SK-N-SH (cell line): Measurements from ENCODE around the gene ADGRF5. TPM values are rescaled to one million over a fixed set of nuclear protein-coding genes. Genes with fewer than 3 reads are reported as not detected.

ENCODE experiments used
- CTCF ChIA-PET: fragments of 300-600, 350-600 bp; formaldehyde crosslinking; extraction: SDS; loops from one replicate; lab custom pipeline; 2021; lab: Yijun Ruan, JAX
- POLR2A ChIA-PET: fragments of 350-600 bp; sonication (Branson Sonifier 250); formaldehyde crosslinking; extraction: SDS; loops from one replicate; lab custom pipeline; 2020; ENCODE audit warnings: antibody characterized with exemption, inconsistent platforms; lab: Yijun Ruan, JAX
- DNase-seq: peaks from one replicate; pipeline ENCODE4 v3.0.0; 2012
- H2AFZ ChIP-seq: fragments of 200-600 bp; sonication (generic); 2 replicates; pipeline ENCODE4 v1.8.1; 2016; ENCODE audit warnings: antibody characterized with exemption, mild to moderate bottlenecking, low read depth
- H3F3A ChIP-seq: fragments of 200-600 bp; sonication (generic); replicated peaks from 2 replicates; pipeline ENCODE3; 2016; ENCODE audit warnings: antibody characterized with exemption, mild to moderate bottlenecking; ENCODE audit not compliant: insufficient read depth
- H3K27ac ChIP-seq, 2 experiments: fragments of 200-500 bp in 1 of 2; fragments of 200-600 bp in 1 of 2; sonication (Bioruptor generic) in 1 of 2; sonication (generic), shearing (Covaris generic) in 1 of 2; 2 replicates each; pipeline versions ENCODE4 v1.5.1 to v1.6.1; 2014 to 2016; ENCODE audit warnings: low read depth in 2 of 2, inconsistent platforms in 1 of 2, low read length in 1 of 2, mild to moderate bottlenecking in 1 of 2, mixed read lengths in 1 of 2
- H3K27me3 ChIP-seq: fragments of 200-600 bp; sonication (generic), shearing (Covaris generic); 2 replicates; pipeline ENCODE4 v1.6.1; 2016; ENCODE audit warnings: mixed run types; ENCODE audit not compliant: insufficient read depth
- H3K36me3 ChIP-seq, 2 experiments: fragments of 200-500 bp in 1 of 2; fragments of 200-600 bp in 1 of 2; sonication (Bioruptor generic) in 1 of 2; sonication (generic) in 1 of 2; replicated peaks in 1 of 2; 2 replicates each; pipeline versions ENCODE3 to v1.5.1; 2014 to 2016; ENCODE audit warnings: low read length in 1 of 2, mild to moderate bottlenecking in 1 of 2; ENCODE audit not compliant: insufficient read depth in 2 of 2, control insufficient read depth in 1 of 2
- H3K4me1 ChIP-seq, 2 experiments: fragments of 200-500 bp in 1 of 2; fragments of 200-600 bp in 1 of 2; sonication (Bioruptor generic) in 1 of 2; sonication (generic), shearing (Covaris generic) in 1 of 2; 2 replicates each; pipeline versions ENCODE4 v1.5.1 to v1.6.1; 2014 to 2016; ENCODE audit warnings: low read depth in 1 of 2, low read length in 1 of 2, mixed run types in 1 of 2; ENCODE audit not compliant: insufficient read depth in 2 of 2, control insufficient read depth in 1 of 2
- H3K4me2 ChIP-seq: fragments of 200-600 bp; sonication (generic), shearing (Covaris generic); 2 replicates; pipeline ENCODE4 v1.6.1; 2017; ENCODE audit warnings: mixed run types
- H3K4me3 ChIP-seq, 2 experiments: fragments of 200-500 bp in 1 of 2; fragments of 200-600 bp in 1 of 2; sonication (Bioruptor generic) in 1 of 2; sonication (generic), shearing (Covaris generic) in 1 of 2; 2 replicates each; pipeline versions ENCODE4 v1.5.1 to v1.8.1; 2014 to 2016; ENCODE audit warnings: low read depth in 2 of 2, inconsistent platforms in 1 of 2, low read length in 1 of 2, mild to moderate bottlenecking in 1 of 2, mixed read lengths in 1 of 2, moderate library complexity in 1 of 2
- H3K79me2 ChIP-seq: fragments of 200-600 bp; sonication (generic); 2 replicates; pipeline ENCODE4 v1.8.1; 2017; ENCODE audit warnings: mild to moderate bottlenecking; ENCODE audit not compliant: insufficient read depth
- H3K9ac ChIP-seq: fragments of 200-600 bp; sonication (generic); 2 replicates; pipeline ENCODE4 v1.6.1; 2017; ENCODE audit warnings: mixed run types
- H3K9me2 ChIP-seq: fragments of 200-600 bp; sonication (generic); 2 replicates; pipeline ENCODE4 v1.6.1; 2017; ENCODE audit warnings: mixed run types
- H3K9me3 ChIP-seq: fragments of 200-600 bp; sonication (generic); 2 replicates; pipeline ENCODE4 v1.6.1; 2017; ENCODE audit warnings: mixed run types, mild to moderate bottlenecking, moderate library complexity
- H4K20me1 ChIP-seq: fragments of 200-600 bp; sonication (generic); 2 replicates; pipeline ENCODE4 v1.6.1; 2017; ENCODE audit warnings: mild to moderate bottlenecking, mixed run types; ENCODE audit not compliant: insufficient read depth
- FOSL2 ChIP-seq: IDR thresholded peaks from 2 replicates; pipeline ENCODE4 v1.4.0; 2012; ENCODE audit warnings: low read depth, mild to moderate bottlenecking, moderate library complexity, borderline replicate concordance
- FOXM1 ChIP-seq: IDR thresholded peaks from 2 replicates; pipeline ENCODE4 v1.4.0; 2012; ENCODE audit warnings: low read depth, mild to moderate bottlenecking
- GABPA ChIP-seq: IDR thresholded peaks from 2 replicates; pipeline ENCODE4 v1.4.0; 2012; ENCODE audit warnings: low read depth, mild to moderate bottlenecking
- GATA2 ChIP-seq: sonication (generic); formaldehyde crosslinking; IDR thresholded peaks from 2 replicates; pipeline ENCODE4 v1.5.0; 2020; ENCODE audit warnings: mild to moderate bottlenecking, missing genetic modification reagents
- MXI1 ChIP-seq: IDR thresholded peaks from 2 replicates; pipeline ENCODE4 v1.6.1; 2012; ENCODE audit warnings: mild to moderate bottlenecking, low read depth, low read length, improper control_type of control experiment
- NFIC ChIP-seq: IDR thresholded peaks from 2 replicates; pipeline ENCODE4 v1.4.0; 2012; ENCODE audit warnings: borderline replicate concordance
- NRF1 ChIP-seq: IDR thresholded peaks from 2 replicates; pipeline ENCODE4 v1.6.1; 2012; ENCODE audit warnings: low read depth, mild to moderate bottlenecking, low read length
- RFX5 ChIP-seq: IDR thresholded peaks from 2 replicates; pipeline ENCODE4 v1.6.1; 2012; ENCODE audit warnings: mild to moderate bottlenecking, improper control_type of control experiment, low read length
- RXRA ChIP-seq: IDR thresholded peaks from 2 replicates; pipeline ENCODE4 v1.4.0; 2012; ENCODE audit warnings: low read depth, mild to moderate bottlenecking, borderline replicate concordance
- YY1 ChIP-seq: IDR thresholded peaks from 2 replicates; pipeline ENCODE4 v1.4.0; 2012; ENCODE audit warnings: low read depth, mild to moderate bottlenecking
- WGBS: methylation state at CpG from one replicate; pipeline ENCODE4 v1.1.6; 2017; ENCODE audit warnings: low lambda C conversion rate; 5-methylcytosine and 5-hydroxymethylcytosine counted together
- polyA plus RNA-seq, 3 experiments: library from polyadenylated mRNA; depleted of rRNA; stranded (reverse); fragments of >200 nt; gene quantifications; 2 replicates each; pipeline ENCODE4 v1.2.3, GENCODE V29; 2012
- TF ChIP-seq, protein P1 (sequence below): IDR thresholded peaks from 2 replicates; pipeline ENCODE4; 2012
- TF ChIP-seq, protein P2 (sequence below): fragments of 200-600 bp; sonication (generic); IDR thresholded peaks from 2 replicates; pipeline ENCODE4 v1.6.1; 2017; ENCODE audit warnings: antibody characterized with exemption, mild to moderate bottlenecking, moderate library complexity
- TF ChIP-seq, protein P3 (sequence below): IDR thresholded peaks from 2 replicates; pipeline ENCODE4 v1.4.0; 2012; ENCODE audit warnings: low read depth, borderline replicate concordance

The ADGRF5 gene
- polyA plus RNA-seq, 1 of the 3 experiments (the other 2 are of a cell fraction) = 0.02 TPM

DNA sequence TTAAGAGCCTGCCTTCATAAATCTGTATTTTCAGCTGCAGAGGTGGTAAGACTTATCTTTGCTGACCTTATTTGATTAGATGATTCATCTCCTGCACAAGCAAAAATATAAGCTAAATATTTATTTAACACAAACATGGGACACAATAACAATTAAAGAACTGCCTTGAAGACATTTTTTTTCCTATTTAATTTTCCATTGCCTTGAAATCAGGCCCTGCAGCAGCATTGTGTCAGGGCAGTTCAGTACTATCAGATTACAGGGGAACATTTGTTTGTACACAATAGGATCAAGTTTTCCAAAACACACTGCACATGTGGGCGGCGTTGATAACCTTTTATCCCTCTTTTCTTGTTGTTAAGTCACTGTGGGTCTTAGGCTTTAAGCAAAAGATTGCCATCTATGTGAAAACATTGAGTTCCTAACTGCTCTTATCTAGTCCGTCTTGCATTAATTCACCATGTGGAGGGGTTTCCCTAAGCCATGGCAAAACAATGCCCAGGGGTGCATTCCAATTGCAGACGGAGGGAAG, 7.4 kb downstream of the ADGRF5 start:
- Histone ChIP-seq H2AFZ (no peak overlapping the region), H3K36me3 (no peaks in the 10 kb centered on the region), H3K79me2 (no peaks in the 10 kb centered on the region), H3K9ac (no peak overlapping the region), H3K27me3 (peaks cover 3% of the 10 kb centered on the region; the same call in 1 of the 2 replicates), H3K4me2 (no peak overlapping the region), H3K9me3 (no peaks in the 10 kb centered on the region), H3K27ac (no peak overlapping the region), H3F3A (no peaks in the 10 kb centered on the region), H4K20me1 (no peaks in the 10 kb centered on the region), H3K4me1 (no peaks in the 10 kb centered on the region), H3K9me2 (no peaks in the 10 kb centered on the region), H3K4me3 (no peak overlapping the region)
- ChIA-PET POLR2A (no interaction called here), CTCF (no interaction called here)
- 7% methylated on average over 4 of the region's 4 CpGs for WGBS
- TF ChIP-seq GABPA (no peak), NFIC (no peak), FOXM1 (no peak), NRF1 (no peak), YY1 (no peak), FOSL2 (no peak), RXRA (no peak)
- TF ChIP-seq, protein P1, sequence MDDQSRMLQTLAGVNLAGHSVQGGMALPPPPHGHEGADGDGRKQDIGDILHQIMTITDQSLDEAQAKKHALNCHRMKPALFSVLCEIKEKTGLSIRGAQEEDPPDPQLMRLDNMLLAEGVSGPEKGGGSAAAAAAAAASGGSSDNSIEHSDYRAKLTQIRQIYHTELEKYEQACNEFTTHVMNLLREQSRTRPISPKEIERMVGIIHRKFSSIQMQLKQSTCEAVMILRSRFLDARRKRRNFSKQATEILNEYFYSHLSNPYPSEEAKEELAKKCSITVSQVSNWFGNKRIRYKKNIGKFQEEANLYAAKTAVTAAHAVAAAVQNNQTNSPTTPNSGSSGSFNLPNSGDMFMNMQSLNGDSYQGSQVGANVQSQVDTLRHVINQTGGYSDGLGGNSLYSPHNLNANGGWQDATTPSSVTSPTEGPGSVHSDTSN = no peak
- TF ChIP-seq, protein P2, sequence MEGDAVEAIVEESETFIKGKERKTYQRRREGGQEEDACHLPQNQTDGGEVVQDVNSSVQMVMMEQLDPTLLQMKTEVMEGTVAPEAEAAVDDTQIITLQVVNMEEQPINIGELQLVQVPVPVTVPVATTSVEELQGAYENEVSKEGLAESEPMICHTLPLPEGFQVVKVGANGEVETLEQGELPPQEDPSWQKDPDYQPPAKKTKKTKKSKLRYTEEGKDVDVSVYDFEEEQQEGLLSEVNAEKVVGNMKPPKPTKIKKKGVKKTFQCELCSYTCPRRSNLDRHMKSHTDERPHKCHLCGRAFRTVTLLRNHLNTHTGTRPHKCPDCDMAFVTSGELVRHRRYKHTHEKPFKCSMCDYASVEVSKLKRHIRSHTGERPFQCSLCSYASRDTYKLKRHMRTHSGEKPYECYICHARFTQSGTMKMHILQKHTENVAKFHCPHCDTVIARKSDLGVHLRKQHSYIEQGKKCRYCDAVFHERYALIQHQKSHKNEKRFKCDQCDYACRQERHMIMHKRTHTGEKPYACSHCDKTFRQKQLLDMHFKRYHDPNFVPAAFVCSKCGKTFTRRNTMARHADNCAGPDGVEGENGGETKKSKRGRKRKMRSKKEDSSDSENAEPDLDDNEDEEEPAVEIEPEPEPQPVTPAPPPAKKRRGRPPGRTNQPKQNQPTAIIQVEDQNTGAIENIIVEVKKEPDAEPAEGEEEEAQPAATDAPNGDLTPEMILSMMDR = no peak
- DNase-seq = no peak

DNA sequence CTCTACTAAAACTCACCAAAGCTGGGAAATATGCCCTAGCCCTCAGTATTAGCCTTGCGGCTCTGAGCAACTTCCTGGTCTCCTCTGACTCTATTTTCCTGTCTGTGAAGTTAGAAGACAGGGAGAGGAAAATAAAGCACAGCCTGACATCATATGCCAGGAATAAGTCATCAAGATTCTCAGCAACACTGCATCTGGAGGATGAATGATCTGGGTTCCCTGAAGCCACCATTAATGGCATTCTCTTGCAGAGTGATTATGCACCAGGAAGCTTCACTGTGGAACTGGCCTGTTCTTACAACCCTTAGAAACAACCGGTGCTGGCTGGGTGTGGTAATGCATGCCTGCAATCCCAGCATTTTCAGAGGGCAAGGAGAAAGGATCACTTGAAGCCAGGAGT, 12.4 kb downstream of the ADGRF5 start:
- no peak overlapping the region for H3K4me2 ChIP-seq
- H2AFZ ChIP-seq = no peak overlapping the region

More for the DNA sequence above, 12.4 kb downstream of the ADGRF5 start:
- WGBS = 7% methylated on average over 2 of the region's 2 CpGs
- TF ChIP-seq GATA2 (CRISPR knock-in tag) (no peak), NRF1 (no peak), MXI1 (no peak), RFX5 (no peak)
- TF ChIP-seq, protein P3, sequence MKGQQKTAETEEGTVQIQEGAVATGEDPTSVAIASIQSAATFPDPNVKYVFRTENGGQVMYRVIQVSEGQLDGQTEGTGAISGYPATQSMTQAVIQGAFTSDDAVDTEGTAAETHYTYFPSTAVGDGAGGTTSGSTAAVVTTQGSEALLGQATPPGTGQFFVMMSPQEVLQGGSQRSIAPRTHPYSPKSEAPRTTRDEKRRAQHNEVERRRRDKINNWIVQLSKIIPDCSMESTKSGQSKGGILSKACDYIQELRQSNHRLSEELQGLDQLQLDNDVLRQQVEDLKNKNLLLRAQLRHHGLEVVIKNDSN = no peak
- H3K27ac ChIP-seq = no peak overlapping the region
- ChIA-PET CTCF (interaction anchor here (1.9 kb wide), 1 partner anchor 61 kb away, joined by 6 read pairs; no protein-coding TSS in a partner anchor), POLR2A (no interaction called here)
- H3K27me3 ChIP-seq = peaks cover 5% of the 10 kb centered on the region; the same call in 1 of the 2 replicates
- H3K4me1 ChIP-seq = no peaks in the 10 kb centered on the region
- no peaks in the 10 kb centered on the region for H3K36me3 ChIP-seq
- H3K9me2 ChIP-seq = no peaks in the 10 kb centered on the region
- DNase-seq = no peak
- no peaks in the 10 kb centered on the region for H3K79me2 ChIP-seq
- H4K20me1 ChIP-seq = no peaks in the 10 kb centered on the region
- no peaks in the 10 kb centered on the region for H3K9me3 ChIP-seq
- no peak overlapping the region for H3K9ac ChIP-seq
- H3K4me3 ChIP-seq = no peak overlapping the region
- no peaks in the 10 kb centered on the region for H3F3A ChIP-seq
